GM12891 (cell line): ENCODE data around the gene BAHCC1.

Experiments used
- DNase-seq: peaks from one replicate; pipeline ENCODE4 v3.0.0; 2011; ENCODE audit warnings: low spot score; ENCODE audit not compliant: insufficient read length
- FAIRE-seq: peaks from 2 replicates; lab custom pipeline; 2011; peaks lifted over from hg19 to GRCh38; lab: Jason Lieb, UNC
- PAX5 ChIP-seq: IDR thresholded peaks from 2 replicates; pipeline ENCODE4 v1.6.1; 2011; ENCODE audit warnings: low read length, moderate library complexity, mild to moderate bottlenecking; ENCODE audit not compliant: insufficient read depth, severe bottlenecking
- POLR2A ChIP-seq: IDR thresholded peaks from 2 replicates; pipeline ENCODE4 v1.6.1; 2011; ENCODE audit warnings: low read depth, low read length, control low read depth
- POLR2AphosphoS5 ChIP-seq: IDR thresholded peaks from 2 replicates; pipeline ENCODE4 v1.6.1; 2011; ENCODE audit warnings: low read depth, low read length, control low read depth
- POU2F2 ChIP-seq: IDR thresholded peaks from 2 replicates; pipeline ENCODE4 v1.6.1; 2011; ENCODE audit warnings: low read depth, mild to moderate bottlenecking, control low read depth, low read length, moderate library complexity
- SPI1 ChIP-seq: IDR thresholded peaks from 2 replicates; pipeline ENCODE4 v1.6.1; 2011; ENCODE audit warnings: low read depth, low read length, control low read depth
- TAF1 ChIP-seq: IDR thresholded peaks from 2 replicates; pipeline ENCODE4 v1.6.1; 2011; ENCODE audit warnings: low read depth, low read length, control low read depth

Gene BAHCC1

GRCh38 chr17:81393684-81394376 is 1.4 kb upstream of the BAHCC1 start:
- FAIRE-seq (no peak), DNase-seq (no peak)
- TF ChIP-seq POLR2AphosphoS5 = no peak
- TF ChIP-seq POU2F2 = no peak
- TF ChIP-seq PAX5 = no peak
- no peak for TF ChIP-seq TAF1
- no peak for TF ChIP-seq SPI1
- TF ChIP-seq POLR2A = no peak

- FAIRE-seq (no peak), DNase-seq (no peak)
- no peak for TF ChIP-seq POLR2A
- no peak for TF ChIP-seq SPI1
- no peak for TF ChIP-seq PAX5
- no peak for TF ChIP-seq POLR2AphosphoS5
- no peak for TF ChIP-seq POU2F2
- no peak for TF ChIP-seq TAF1
Observed at GRCh38 chr17:81394377-81394920, 808 bp upstream of the BAHCC1 start.

GRCh38 chr17:81395600-81396277 is 482 bp downstream of the BAHCC1 start:
- TF ChIP-seq POLR2A = no peak
- no peak for TF ChIP-seq SPI1
- no peak for TF ChIP-seq POU2F2
- TF ChIP-seq POLR2AphosphoS5 = no peak
- no peak for TF ChIP-seq TAF1
- TF ChIP-seq PAX5 = no peak
- FAIRE-seq (no peak), DNase-seq (no peak)

GRCh38 chr17:81396278-81396721 is 1.0 kb downstream of the BAHCC1 start:
- DNase-seq (no peak), FAIRE-seq (no peak)
- TF ChIP-seq SPI1 (no peak), POLR2A (no peak), POU2F2 (no peak), TAF1 (no peak), PAX5 (no peak), POLR2AphosphoS5 (no peak)

- TF ChIP-seq POLR2A (no peak), SPI1 (no peak), POLR2AphosphoS5 (no peak), PAX5 (no peak), POU2F2 (no peak), TAF1 (no peak)
- DNase-seq (no peak), FAIRE-seq (no peak)
Observed at GRCh38 chr17:81396722-81397313, 1.6 kb downstream of the BAHCC1 start.

GRCh38 chr17:81397314-81398175 is 2.3 kb downstream of the BAHCC1 start:
- FAIRE-seq (no peak), DNase-seq (no peak)
- TF ChIP-seq POLR2AphosphoS5 = no peak
- no peak for TF ChIP-seq PAX5
- TF ChIP-seq TAF1 = no peak
- TF ChIP-seq POU2F2 = no peak

GRCh38 chr17:81398176-81398831 is 3.0 kb downstream of the BAHCC1 start:
- no peak for FAIRE-seq
- DNase-seq = no peak
- TF ChIP-seq SPI1 (no peak), PAX5 (no peak), POU2F2 (no peak), POLR2A (no peak), POLR2AphosphoS5 (no peak), TAF1 (no peak)

GRCh38 chr17:81398832-81399411 is 3.7 kb downstream of the BAHCC1 start:
- no peak for DNase-seq
- no peak for FAIRE-seq
- TF ChIP-seq SPI1 (no peak), POLR2A (no peak)
